Heart left ventricle (tissue), 16 donors: ENCODE measurements around the gene FAM20C. TPM values are rescaled to one million over a fixed set of nuclear protein-coding genes. Genes with fewer than 3 reads are reported as not detected.

Experiments
- ATAC-seq, 4 donors: fragments of 200-7000 bp; cut with Tn5 transposase; one replicate each; pipeline ENCODE4 v1.9.1; 2020 to 2022; ENCODE audit warnings: moderate library complexity in 4 of 4, mild to moderate bottlenecking in 3 of 4, moderate number of reproducible peaks in 1 of 4
- DNase-seq, 5 donors: peaks; one replicate each; pipeline ENCODE4 v3.0.0-alpha.2; 2020
- H3K27ac ChIP-seq, 12 donors: fragments of 200-600 bp; sonication (generic) in 4 of 12; one replicate each; pipeline versions ENCODE4 v1.5.0 to v1.8.0; 2016 to 2022; ENCODE audit warnings: mild to moderate bottlenecking in 2 of 12
- H3K27me3 ChIP-seq, 9 donors: fragments of 200-600 bp; sonication (generic) in 2 of 9; one replicate each; pipeline versions ENCODE4 v1.5.1 to v1.8.0; 2016 to 2022; ENCODE audit warnings: mild to moderate bottlenecking in 3 of 9
- H3K36me3 ChIP-seq, 9 donors: fragments of 200-600 bp; sonication (generic) in 2 of 9; one replicate each; pipeline versions ENCODE4 v1.5.0 to v1.8.0; 2018 to 2022; ENCODE audit warnings: mild to moderate bottlenecking in 2 of 9
- H3K4me1 ChIP-seq, 12 donors: fragments of 200-600 bp; sonication (generic) in 4 of 12; one replicate each; pipeline versions ENCODE4 v1.5.0 to v1.8.0; 2016 to 2022; ENCODE audit warnings: mild to moderate bottlenecking in 3 of 12
- H3K4me3 ChIP-seq, 12 donors: fragments of 200-600 bp; sonication (generic) in 4 of 12; one replicate each; pipeline versions ENCODE4 v1.5.0 to v1.8.0; 2017 to 2022; ENCODE audit warnings: mild to moderate bottlenecking in 9 of 12, moderate library complexity in 4 of 12
- H3K9me3 ChIP-seq, 12 donors: fragments of 200-600 bp; sonication (generic) in 4 of 12; one replicate each; pipeline versions ENCODE4 v1.5.0 to v1.8.0; 2016 to 2022; ENCODE audit warnings: mild to moderate bottlenecking in 1 of 12
- CTCF ChIP-seq, 12 donors: fragments of 200-600 bp; sonication (generic) in 4 of 12; IDR thresholded peaks; one replicate each; pipeline versions ENCODE4 v1.5.0 to v1.8.0; 2018 to 2022; ENCODE audit warnings: antibody characterized with exemption in 12 of 12, mild to moderate bottlenecking in 5 of 12
- POLR2A ChIP-seq, 2 donors: fragments of 450-650 bp; IDR thresholded peaks; one replicate each; pipeline ENCODE4 v1.6.1; 2017; ENCODE audit warnings: antibody characterized with exemption in 2 of 2, mild to moderate bottlenecking in 2 of 2, moderate library complexity in 2 of 2
- WGBS, 4 donors: extraction: QIAGEN DNeasy Blood & Tissue Kit in 2 of 4; methylation state at CpG; one replicate each; pipeline versions ENCODE4 v1.1.5 to v1.1.7; 2013 to 2018; 5-methylcytosine and 5-hydroxymethylcytosine counted together
- intact Hi-C, 10 donors: fragments of 100-400 bp; cut with DNase I; formaldehyde crosslinking; loops; one replicate each; pipeline versions ENCODE4 v1.11.1 to v1.14.2; 2022
- polyA plus RNA-seq, 2 donors: library from polyadenylated mRNA; stranded (reverse); fragments of 200-250 nt; gene quantifications; one replicate each; pipeline ENCODE4 v1.2.3, GENCODE V29; 2013
- total RNA-seq, 9 donors: library from RNA; depleted of rRNA in 2 of 9; stranded (reverse); fragments of >200 nt in 2 of 9; fragmentation: NEBNext Ultra II Directional in 3 of 9; extraction: Animal tissue kit (Norgen Biotek cat#: 25700) in 3 of 9; gene quantifications; one replicate each; pipeline versions ENCODE4 v1.1.0 to v1.2.4, GENCODE V29; 2016 to 2023
- donor health status: ischemic (EF 13 %, LVEDD 7.1; RV severe dilation, severe dysfunction).
- donor health status: healthy with polysubstance abuse.
- donor health status: DM: no; HTN: yes; CAD: no.
- donor health status: DM: no; HTN: no; CAD: no.
- donor health status: ischemic (EF 25% LVEDD 6.9; RV normal size, moderate dysfunction).
- donor health status: ischemic (EF 25% LVEDD 5.7; RV mildly dilated, moderate dysfunction).
- donor health status: healthy.
- donor health status: DM: yes; HTN: yes; CAD: no.
- donor health status: ischemic (EF 35%, LVEDD 5.7; RV mildly dilated, moderate dysfunction).
- donor health status: nonischemic (EF 11% LVEDD 7.7; RV severe dilation, severe dysfunction).
- donor health status: DM: yes; HTN: yes; CAD: no.
- donor health status: PGD.
- donor health status: ischemic (EF 29% LVEDD 5.4; RV normal size, mild dysfunction).
- donor health status: nonischemic (EF 23%, LVEDD 6.1; RV moderate dilation, normal function).

The FAM20C gene
- total and polyA plus RNA-seq, 11 donors, result 11.1 to 52.0 (median 21.0) TPM

GRCh38 chr7:290554-291372 is 98.4 kb downstream of the FAM20C start:
- no peaks in the 10 kb centered on the region for H3K36me3 ChIP-seq
- H3K27me3 ChIP-seq, result peaks cover 26 to 86% (median 61%) of the 10 kb centered on the region in 9 donors
- peak overlapping the region in 1 of 12 donors; percentile 0 for H3K4me3 ChIP-seq
- 0 to 13% (median 8%) methylated on average over 1 to 102 of the region's 102 CpGs for WGBS, 4 donors
- intact Hi-C loops, result no loop called here
- no peak for ATAC-seq
- H3K27ac ChIP-seq, result no peak overlapping the region
- TF ChIP-seq CTCF (IDR thresholded peaks at IDR 0.05) (no peak), POLR2A (IDR thresholded peaks at IDR 0.05) (no peak)
- DNase-seq, result peak in 1 of 5 donors; percentile 7
- H3K9me3 ChIP-seq, result no peaks in the 10 kb centered on the region
- H3K4me1 ChIP-seq, result peaks cover 0 to 15% (median 0%) of the 10 kb centered on the region in 12 donors

- 68 to 83% (median 72%) methylated on average over 12 to 21 of the region's 21 CpGs for WGBS, 4 donors
- no peak for ATAC-seq
- Histone ChIP-seq H3K9me3 (no peaks in the 10 kb centered on the region), H3K4me1 (peaks cover 0 to 15% (median 0%) of the 10 kb centered on the region in 12 donors), H3K27ac (no peak overlapping the region), H3K4me3 (no peak overlapping the region), H3K36me3 (no peaks in the 10 kb centered on the region), H3K27me3 (peaks cover 26 to 82% (median 61%) of the 10 kb centered on the region in 9 donors)
- no peak for TF ChIP-seq POLR2A (IDR thresholded peaks at IDR 0.05)
- no peak for TF ChIP-seq CTCF (IDR thresholded peaks at IDR 0.05)
- peak in 1 of 5 donors; percentile 11 for DNase-seq
- intact Hi-C loops, result no loop called here
Measured at GRCh38 chr7:291373-292092, 99.2 kb downstream of the FAM20C start.

GRCh38 chr7:292226-292625 is 99.9 kb downstream of the FAM20C start:
- Histone ChIP-seq H3K27me3 (peaks cover 26 to 82% (median 61%) of the 10 kb centered on the region in 9 donors), H3K4me1 (peaks cover 0 to 15% (median 0%) of the 10 kb centered on the region in 12 donors), H3K36me3 (no peaks in the 10 kb centered on the region), H3K27ac (no peak overlapping the region), H3K4me3 (no peak overlapping the region), H3K9me3 (no peaks in the 10 kb centered on the region)
- intact Hi-C loops, result no loop called here
- DNase-seq (no peak), ATAC-seq (no peak)
- WGBS, 4 donors, result 63 to 69% (median 66%) methylated on average over 7 of the region's 7 CpGs
- no peak for TF ChIP-seq CTCF (IDR thresholded peaks at IDR 0.05)
- no peak for TF ChIP-seq POLR2A (IDR thresholded peaks at IDR 0.05)

- ATAC-seq (no peak), DNase-seq (peak in 1 of 5 donors; percentile 15)
- no peak for TF ChIP-seq CTCF (IDR thresholded peaks at IDR 0.05)
- TF ChIP-seq POLR2A (IDR thresholded peaks at IDR 0.05), result no peak
- 76 to 83% (median 80%) methylated on average over 15 of the region's 15 CpGs for WGBS, 4 donors
- no peak overlapping the region for H3K27ac ChIP-seq
- H3K4me3 ChIP-seq, result no peak overlapping the region
- peaks cover 26 to 82% (median 61%) of the 10 kb centered on the region in 9 donors for H3K27me3 ChIP-seq
- H3K36me3 ChIP-seq, result no peaks in the 10 kb centered on the region
- H3K4me1 ChIP-seq, result peaks cover 0 to 15% (median 0%) of the 10 kb centered on the region in 12 donors
- intact Hi-C loops, result no loop called here
- H3K9me3 ChIP-seq, result no peaks in the 10 kb centered on the region
Measured at GRCh38 chr7:292826-293225, 100.5 kb downstream of the FAM20C start.
